ENCODE measurements around the gene AGAP1.

The AGAP1 gene

GRCh38 chr2:235492850-235493344 is 946 bp upstream of the AGAP1 start:
- DNase-seq = no peak

GRCh38 chr2:235493402-235493774 is 455 bp upstream of the AGAP1 start:
- DNase-seq = no peak

GRCh38 chr2:235494716-235495372 is 1.0 kb downstream of the AGAP1 start:
- no peak for DNase-seq

GRCh38 chr2:235495373-235496238 is 1.8 kb downstream of the AGAP1 start:
- no peak for DNase-seq

GRCh38 chr2:235496239-235496621 is 2.4 kb downstream of the AGAP1 start:
- no peak for DNase-seq

GRCh38 chr2:235497096-235497495 is 3.3 kb downstream of the AGAP1 start:
- no peak for DNase-seq

GRCh38 chr2:235498541-235498940 is 4.7 kb downstream of the AGAP1 start:
- DNase-seq = no peak

GRCh38 chr2:235498946-235499812 is 5.3 kb downstream of the AGAP1 start:
- DNase-seq = no peak

- no peak for DNase-seq
Measured at GRCh38 chr2:235500110-235500760, 6.4 kb downstream of the AGAP1 start.

- no peak for DNase-seq
Measured at GRCh38 chr2:235500761-235501672, 7.2 kb downstream of the AGAP1 start.

GRCh38 chr2:235501673-235502031 is 7.8 kb downstream of the AGAP1 start:
- DNase-seq = no peak

- DNase-seq = no peak
Measured at GRCh38 chr2:235502336-235502735, 8.5 kb downstream of the AGAP1 start.

GRCh38 chr2:235504441-235505180 is 10.8 kb downstream of the AGAP1 start:
- no peak for DNase-seq

GRCh38 chr2:235505181-235505741 is 11.4 kb downstream of the AGAP1 start:
- DNase-seq = no peak

GRCh38 chr2:235506291-235506996 is 12.6 kb downstream of the AGAP1 start:
- DNase-seq = no peak

- no peak for DNase-seq
Measured at GRCh38 chr2:235506997-235507615, 13.3 kb downstream of the AGAP1 start.

GRCh38 chr2:235507928-235508327 is 14.1 kb downstream of the AGAP1 start:
- DNase-seq = no peak

- DNase-seq = no peak
Measured at GRCh38 chr2:235508371-235509160, 14.7 kb downstream of the AGAP1 start.

- DNase-seq = no peak
Measured at GRCh38 chr2:235510318-235510717, 16.5 kb downstream of the AGAP1 start.

Measured in stimulated activated CD4-positive, alpha-beta T cell treated with anti-CD3 and anti-CD28 coated beads, Interleukin-12 subunit alpha, Interleukin-12 subunit beta, amount 100 ng/mL, for 4 hours (primary cell).